ENCODE data around the gene PTPRD. TPM values are rescaled to one million over a fixed set of nuclear protein-coding genes. Genes with fewer than 3 reads are reported as not detected.

Gene PTPRD
- total RNA-seq, 2 donors from 2014 or later: 19.6 to 101 TPM

DNA sequence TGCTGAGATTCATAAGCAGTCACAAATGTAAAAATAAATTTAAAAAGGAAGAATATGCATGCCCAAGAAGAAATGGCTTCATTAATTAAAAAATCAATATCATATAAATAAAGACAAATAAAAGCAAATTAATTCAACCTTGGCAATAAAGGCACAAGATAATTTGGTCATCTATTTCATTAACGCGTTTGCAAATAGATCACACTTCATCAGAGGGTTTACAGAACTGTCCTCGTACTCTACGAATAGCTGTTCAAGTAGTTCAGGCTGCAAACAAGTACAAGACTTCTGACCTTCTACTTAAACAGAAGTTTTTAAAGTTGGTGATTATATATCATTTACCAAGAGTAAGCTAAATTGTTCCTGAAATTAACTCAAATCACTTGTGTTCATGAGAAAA lies 2038.0 kb downstream of the PTPRD start:
- Histone ChIP-seq H3K4me3 (no peak overlapping the region), H3K36me3 (no peaks in the 10 kb centered on the region), H3K9me3 (no peaks in the 10 kb centered on the region), H3K4me1 (ENCODE audit: control insufficient read depth in 1 of 2, low read depth in 2 of 2) (peaks cover 0 to 14% of the 10 kb centered on the region in 2 donors), H3K27me3 (replicated peaks; ENCODE audit: insufficient read depth) (no peaks in the 10 kb centered on the region), H3K27ac (no peak overlapping the region)
- TF ChIP-seq, protein P1, sequence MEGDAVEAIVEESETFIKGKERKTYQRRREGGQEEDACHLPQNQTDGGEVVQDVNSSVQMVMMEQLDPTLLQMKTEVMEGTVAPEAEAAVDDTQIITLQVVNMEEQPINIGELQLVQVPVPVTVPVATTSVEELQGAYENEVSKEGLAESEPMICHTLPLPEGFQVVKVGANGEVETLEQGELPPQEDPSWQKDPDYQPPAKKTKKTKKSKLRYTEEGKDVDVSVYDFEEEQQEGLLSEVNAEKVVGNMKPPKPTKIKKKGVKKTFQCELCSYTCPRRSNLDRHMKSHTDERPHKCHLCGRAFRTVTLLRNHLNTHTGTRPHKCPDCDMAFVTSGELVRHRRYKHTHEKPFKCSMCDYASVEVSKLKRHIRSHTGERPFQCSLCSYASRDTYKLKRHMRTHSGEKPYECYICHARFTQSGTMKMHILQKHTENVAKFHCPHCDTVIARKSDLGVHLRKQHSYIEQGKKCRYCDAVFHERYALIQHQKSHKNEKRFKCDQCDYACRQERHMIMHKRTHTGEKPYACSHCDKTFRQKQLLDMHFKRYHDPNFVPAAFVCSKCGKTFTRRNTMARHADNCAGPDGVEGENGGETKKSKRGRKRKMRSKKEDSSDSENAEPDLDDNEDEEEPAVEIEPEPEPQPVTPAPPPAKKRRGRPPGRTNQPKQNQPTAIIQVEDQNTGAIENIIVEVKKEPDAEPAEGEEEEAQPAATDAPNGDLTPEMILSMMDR (IDR thresholded peaks at IDR 0.05): no peak
- DNase-seq (ENCODE audit: low spot score) (no peak), ATAC-seq (ENCODE audit: insufficient number of reproducible peaks, low FRiP score, low read depth) (no peak)

DNA sequence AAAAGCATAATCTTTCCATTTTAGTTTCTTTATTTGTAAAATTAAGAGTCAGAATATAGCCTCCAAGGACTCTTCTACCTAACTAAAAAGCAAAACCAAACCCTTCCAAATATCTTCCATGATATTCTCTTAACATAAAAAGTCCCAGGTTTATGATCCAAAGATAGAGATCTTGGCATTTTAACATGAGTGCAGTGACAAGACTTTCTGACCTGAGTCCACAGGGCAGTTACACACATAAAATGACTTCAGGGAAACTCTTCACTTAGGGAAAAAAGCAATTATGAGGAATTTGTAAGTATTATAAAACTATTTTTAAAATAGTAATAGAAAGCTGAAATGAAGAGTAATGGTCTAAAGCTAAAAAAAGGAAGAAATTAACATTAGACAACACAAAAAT lies 2040.6 kb downstream of the PTPRD start:
- ATAC-seq (ENCODE audit: insufficient number of reproducible peaks, low FRiP score, low read depth) (no peak), DNase-seq (ENCODE audit: low spot score) (no peak)
- TF ChIP-seq, protein P1 (IDR thresholded peaks at IDR 0.05): no peak
- Histone ChIP-seq H3K36me3 (no peaks in the 10 kb centered on the region), H3K27me3 (replicated peaks; ENCODE audit: insufficient read depth) (no peaks in the 10 kb centered on the region), H3K4me3 (no peak overlapping the region), H3K9me3 (no peaks in the 10 kb centered on the region), H3K27ac (no peak overlapping the region), H3K4me1 (ENCODE audit: control insufficient read depth in 1 of 2, low read depth in 2 of 2) (peaks cover 0 to 14% of the 10 kb centered on the region in 2 donors)

DNA sequence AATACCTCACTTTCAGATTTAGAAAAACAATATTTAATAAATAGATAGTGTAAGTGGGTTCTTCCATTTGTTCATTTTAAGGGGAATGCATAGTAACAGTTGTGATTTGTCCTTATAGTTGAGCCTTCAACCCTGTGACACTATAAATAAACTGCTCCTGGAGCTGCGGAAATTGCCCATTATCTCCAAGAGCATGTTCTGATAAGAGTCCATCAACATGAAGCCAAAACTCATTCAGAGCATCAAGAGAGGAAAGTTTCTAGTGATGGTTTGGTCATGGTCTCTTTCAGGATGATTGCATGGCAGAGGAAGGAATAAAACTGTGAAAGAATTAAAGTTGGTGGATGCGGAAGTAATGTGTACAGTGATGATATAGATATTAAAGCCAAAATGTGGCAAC lies 2041.2 kb downstream of the PTPRD start:
- Histone ChIP-seq H3K4me1 (ENCODE audit: control insufficient read depth in 1 of 2, low read depth in 2 of 2) (peaks cover 0 to 14% of the 10 kb centered on the region in 2 donors), H3K27me3 (replicated peaks; ENCODE audit: insufficient read depth) (no peaks in the 10 kb centered on the region), H3K36me3 (no peaks in the 10 kb centered on the region), H3K4me3 (no peak overlapping the region), H3K27ac (no peak overlapping the region), H3K9me3 (no peaks in the 10 kb centered on the region)
- TF ChIP-seq, protein P1 (IDR thresholded peaks at IDR 0.05): no peak
- no peak for ATAC-seq (ENCODE audit: insufficient number of reproducible peaks, low FRiP score, low read depth)
- DNase-seq (ENCODE audit: low spot score): no peak

DNA sequence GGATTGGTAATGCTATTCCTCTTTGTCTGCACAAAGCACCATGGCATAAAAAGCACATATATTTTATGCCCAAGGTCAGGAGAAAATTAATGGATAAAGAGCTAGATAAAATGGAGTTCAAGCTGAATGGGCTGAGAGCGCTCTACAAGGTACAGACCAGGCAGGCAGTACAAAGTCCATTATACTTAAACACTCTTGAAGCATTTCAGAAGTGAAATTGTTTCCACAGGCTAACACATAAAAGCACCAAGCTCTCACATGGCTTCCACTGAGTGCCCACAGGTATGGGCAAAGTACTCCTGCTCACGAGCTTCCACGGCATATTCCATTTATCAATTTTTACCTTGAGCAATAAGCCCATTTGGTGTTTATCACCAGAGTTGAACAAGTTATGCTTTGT lies 2042.0 kb downstream of the PTPRD start:
- DNase-seq (ENCODE audit: low spot score): no peak
- no peaks in the 10 kb centered on the region for H3K36me3 ChIP-seq
- H3K4me3 ChIP-seq: no peak overlapping the region
- H3K27me3 ChIP-seq (replicated peaks; ENCODE audit: insufficient read depth): no peaks in the 10 kb centered on the region
- ATAC-seq (ENCODE audit: insufficient number of reproducible peaks, low FRiP score, low read depth): no peak
- peaks cover 0 to 14% of the 10 kb centered on the region in 2 donors for H3K4me1 ChIP-seq (ENCODE audit: control insufficient read depth in 1 of 2, low read depth in 2 of 2)
- TF ChIP-seq, protein P1 (IDR thresholded peaks at IDR 0.05): no peak
- no peaks in the 10 kb centered on the region for H3K9me3 ChIP-seq
- H3K27ac ChIP-seq: no peak overlapping the region

DNA sequence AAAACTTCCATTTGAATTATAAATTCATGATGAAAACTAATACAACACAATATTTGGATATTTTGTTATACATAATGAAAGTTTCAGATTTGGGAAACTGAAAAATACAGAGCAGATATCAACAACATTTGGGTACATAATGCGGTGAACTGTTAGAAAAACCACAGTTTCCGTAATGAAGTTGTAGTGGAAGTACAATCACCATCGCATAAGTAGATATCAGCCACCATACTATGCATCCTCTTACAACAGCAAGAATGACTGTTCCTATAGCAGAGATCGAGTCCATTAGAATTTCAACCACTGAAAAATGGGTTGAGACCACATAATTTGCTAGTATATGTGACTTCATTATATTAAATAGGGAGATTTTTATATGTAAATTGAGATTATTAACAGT lies 2043.0 kb downstream of the PTPRD start:
- Histone ChIP-seq H3K36me3 (no peaks in the 10 kb centered on the region), H3K27ac (no peak overlapping the region), H3K9me3 (no peaks in the 10 kb centered on the region), H3K4me3 (no peak overlapping the region), H3K4me1 (ENCODE audit: control insufficient read depth in 1 of 2, low read depth in 2 of 2) (peaks cover 0 to 14% of the 10 kb centered on the region in 2 donors), H3K27me3 (replicated peaks; ENCODE audit: insufficient read depth) (no peaks in the 10 kb centered on the region)
- no peak for DNase-seq (ENCODE audit: low spot score)
- TF ChIP-seq, protein P1 (IDR thresholded peaks at IDR 0.05): no peak
- no peak for ATAC-seq (ENCODE audit: insufficient number of reproducible peaks, low FRiP score, low read depth)
